ENCODE results near the gene ATF5. TPM values are rescaled to one million over a fixed set of nuclear protein-coding genes. Genes with fewer than 3 reads are reported as not detected.

The ATF5 gene
- total and polyA plus RNA-seq, 12 donors, result 6.4 to 33.8 (median 9.9) TPM

DNA sequence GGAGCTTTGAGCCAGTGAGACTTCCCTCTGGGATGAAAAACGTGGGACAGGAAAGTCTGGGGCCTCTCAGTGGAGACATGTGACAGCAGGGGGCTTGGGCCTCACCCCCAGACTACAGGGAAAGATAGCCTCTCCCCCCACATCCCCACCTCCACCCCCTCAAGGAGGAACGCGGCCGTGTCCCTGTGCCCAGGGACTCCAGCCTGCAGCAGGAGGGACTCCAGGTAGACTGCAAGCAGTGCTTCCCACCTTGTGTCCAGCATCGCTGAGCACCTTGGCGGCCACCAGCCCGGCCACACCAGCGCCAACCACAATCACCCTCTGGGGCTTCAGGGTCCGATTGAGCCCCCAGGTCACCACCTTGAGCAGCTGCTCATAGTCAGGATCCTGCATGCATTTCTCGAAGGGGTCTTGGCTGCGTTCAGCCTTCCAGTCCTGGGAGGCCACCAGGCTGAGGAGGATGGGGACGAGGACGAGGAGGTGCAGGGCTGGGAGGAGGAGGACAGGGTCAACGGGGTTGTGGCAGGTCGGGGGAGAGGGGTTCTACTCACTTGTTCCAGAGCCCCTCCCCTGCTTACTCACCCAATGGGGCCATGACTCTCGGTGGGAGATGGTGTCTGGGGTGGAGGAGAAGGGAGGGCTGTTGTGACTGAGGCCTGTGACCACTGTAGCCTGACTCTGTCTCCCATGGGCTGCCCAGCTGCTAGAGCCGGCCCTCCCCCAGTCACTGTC is 33.3 kb upstream of the ATF5 start:
- Histone ChIP-seq H3K4me1 (peaks cover 0 to 28% (median 10%) of the 10 kb centered on the region in 9 donors), H3K36me3 (no peaks in the 10 kb centered on the region), H3K27me3 (peaks cover 0 to 7% (median 0%) of the 10 kb centered on the region in 7 donors), H3K9me3 (no peaks in the 10 kb centered on the region), H3K27ac (peak overlapping the region in 1 of 10 donors; percentile 86), H3K4me3 (peak overlapping the region in 2 of 10 donors; percentile 1 to 36)
- DNase-seq (no peak), ATAC-seq (no peak)
- intact Hi-C loops (cut with DNase I), result no loop called here
- TF ChIP-seq, protein P1, sequence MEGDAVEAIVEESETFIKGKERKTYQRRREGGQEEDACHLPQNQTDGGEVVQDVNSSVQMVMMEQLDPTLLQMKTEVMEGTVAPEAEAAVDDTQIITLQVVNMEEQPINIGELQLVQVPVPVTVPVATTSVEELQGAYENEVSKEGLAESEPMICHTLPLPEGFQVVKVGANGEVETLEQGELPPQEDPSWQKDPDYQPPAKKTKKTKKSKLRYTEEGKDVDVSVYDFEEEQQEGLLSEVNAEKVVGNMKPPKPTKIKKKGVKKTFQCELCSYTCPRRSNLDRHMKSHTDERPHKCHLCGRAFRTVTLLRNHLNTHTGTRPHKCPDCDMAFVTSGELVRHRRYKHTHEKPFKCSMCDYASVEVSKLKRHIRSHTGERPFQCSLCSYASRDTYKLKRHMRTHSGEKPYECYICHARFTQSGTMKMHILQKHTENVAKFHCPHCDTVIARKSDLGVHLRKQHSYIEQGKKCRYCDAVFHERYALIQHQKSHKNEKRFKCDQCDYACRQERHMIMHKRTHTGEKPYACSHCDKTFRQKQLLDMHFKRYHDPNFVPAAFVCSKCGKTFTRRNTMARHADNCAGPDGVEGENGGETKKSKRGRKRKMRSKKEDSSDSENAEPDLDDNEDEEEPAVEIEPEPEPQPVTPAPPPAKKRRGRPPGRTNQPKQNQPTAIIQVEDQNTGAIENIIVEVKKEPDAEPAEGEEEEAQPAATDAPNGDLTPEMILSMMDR (IDR thresholded peaks at IDR 0.05), result no peak
- 71 to 74% methylated on average over 17 of the region's 17 CpGs for WGBS, 2 donors

DNA sequence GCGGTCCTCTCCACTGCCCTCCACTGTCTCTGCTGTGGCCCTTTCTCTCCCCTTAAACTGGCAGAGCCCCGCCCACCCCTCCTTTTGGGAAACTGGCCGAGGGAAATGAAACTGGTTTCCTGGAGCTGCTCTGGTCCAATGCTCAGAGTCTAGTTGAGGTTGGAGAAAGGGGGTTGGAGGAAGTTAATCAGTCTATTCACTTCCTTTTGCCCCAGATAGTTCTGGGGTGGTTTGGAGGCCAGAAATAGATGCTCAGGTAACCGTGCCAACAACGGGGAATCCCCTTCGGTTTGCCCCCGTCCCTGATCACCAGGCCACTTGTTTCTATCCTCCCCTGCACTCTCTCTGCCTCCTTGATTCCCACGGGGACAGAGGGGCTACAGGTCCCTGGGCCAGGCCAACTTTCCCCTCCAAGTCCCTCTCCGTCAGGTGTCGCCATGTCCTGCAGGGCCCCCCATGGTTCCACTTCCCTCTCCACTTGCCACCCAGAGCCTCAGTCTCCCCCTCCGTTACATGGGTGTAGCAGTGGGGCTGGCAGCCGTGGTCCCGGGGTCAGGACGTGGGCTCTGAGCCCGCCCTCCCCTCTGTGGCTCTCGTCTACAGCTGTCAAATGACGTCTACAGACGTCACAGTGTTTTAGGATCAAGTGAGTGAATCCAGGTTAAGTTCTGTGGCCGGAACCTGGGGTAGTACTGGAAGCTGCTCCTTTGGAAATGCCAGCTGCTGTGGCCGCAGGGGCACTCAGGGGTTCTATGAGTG is 32.0 kb upstream of the ATF5 start, which contains the start of gene IL4I1:
IL4I1 (minus strand) TSS at position 25 of the 759 bp plus-strand sequence. CDS start 727 bp downstream, outside the sequence.
- no peaks in the 10 kb centered on the region for H3K36me3 ChIP-seq
- WGBS, 2 donors, result 41 to 42% methylated on average over 19 to 20 of the region's 20 CpGs
- TF ChIP-seq, protein P1 (IDR thresholded peaks at IDR 0.05), result no peak
- intact Hi-C loops (cut with DNase I), result no loop called here
- H3K4me1 ChIP-seq, result peaks cover 0 to 28% (median 10%) of the 10 kb centered on the region in 9 donors
- H3K4me3 ChIP-seq, result peak within 1 kb of the TSS in 4 of 10 donors; percentile 1 to 36 (median 6)
- peaks cover 0 to 3% (median 0%) of the 10 kb centered on the region in 7 donors for H3K27me3 ChIP-seq
- ATAC-seq, result peak in 7 of 8 donors; percentile 20 to 60 (median 51)
- H3K9me3 ChIP-seq, result no peaks in the 10 kb centered on the region
- peak within 1 kb of the TSS in 7 of 10 donors; percentile 30 to 86 (median 56) for H3K27ac ChIP-seq
- DNase-seq, result no peak

DNA sequence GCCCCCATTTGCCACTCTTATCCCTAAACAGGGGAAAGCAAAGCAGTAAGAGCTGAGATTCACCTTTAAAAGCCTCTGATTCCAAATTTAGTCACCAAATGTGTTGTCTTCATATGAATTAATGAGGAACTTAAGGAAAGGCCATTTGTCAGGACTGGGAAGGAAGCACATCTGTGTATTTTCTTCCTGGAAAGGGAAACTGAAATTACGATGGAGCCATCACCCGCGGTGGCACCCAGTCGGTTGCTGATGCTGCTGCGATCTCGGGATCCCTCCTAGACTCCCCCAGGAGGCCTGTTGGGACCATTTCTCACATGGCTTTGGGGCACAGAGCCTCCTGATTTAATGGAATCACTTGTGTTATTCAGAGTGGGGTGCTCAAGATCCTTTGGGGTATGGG is 24.9 kb upstream of the ATF5 start:
- 47 to 58% methylated on average over 6 of the region's 6 CpGs for WGBS, 2 donors
- TF ChIP-seq, protein P1 (IDR thresholded peaks at IDR 0.05), result no peak
- Histone ChIP-seq H3K9me3 (no peaks in the 10 kb centered on the region), H3K27ac (peak overlapping the region in 1 of 10 donors; percentile 64), H3K36me3 (peaks cover 0 to 34% (median 12%) of the 10 kb centered on the region in 9 donors), H3K4me3 (no peak overlapping the region), H3K4me1 (peaks cover 0 to 10% (median 0%) of the 10 kb centered on the region in 9 donors), H3K27me3 (no peaks in the 10 kb centered on the region)
- DNase-seq (no peak), ATAC-seq (no peak)
- intact Hi-C loops (cut with DNase I), result no loop called here

DNA sequence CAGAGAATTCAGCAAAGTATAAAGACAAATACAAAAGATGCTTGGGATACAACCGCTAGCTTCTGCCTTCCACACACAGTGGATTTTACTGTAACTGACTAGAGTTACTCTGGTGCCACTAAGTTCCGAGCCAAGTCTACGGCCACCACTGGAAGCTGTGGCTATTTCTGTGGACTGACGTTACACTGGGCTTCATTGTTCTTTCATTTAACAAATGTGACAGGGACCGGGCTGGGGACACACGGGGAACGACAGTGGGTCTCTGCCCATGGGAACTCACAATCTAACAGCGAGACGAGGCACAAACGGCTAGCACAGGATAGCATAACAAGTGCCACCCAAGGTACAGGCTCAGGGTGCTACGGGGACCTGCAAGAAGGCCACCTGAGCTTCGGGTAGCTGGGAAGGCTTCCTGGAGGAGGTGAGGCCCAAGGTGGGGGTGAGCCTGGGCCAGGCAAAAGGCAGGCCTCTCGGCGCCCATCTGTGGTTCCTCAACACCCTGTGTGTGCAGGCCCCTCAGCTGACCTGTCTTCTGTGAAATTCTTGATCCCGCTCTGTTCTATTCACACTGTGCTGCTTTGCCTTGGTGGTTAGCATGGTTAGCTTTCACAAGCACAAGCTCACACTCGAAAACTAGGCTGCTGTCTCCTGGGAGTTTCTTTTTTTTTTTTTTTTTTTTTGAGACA is 22.0 kb upstream of the ATF5 start:
- intact Hi-C loops (cut with DNase I), result no loop called here
- no peak overlapping the region for H3K4me3 ChIP-seq
- no peak overlapping the region for H3K27ac ChIP-seq
- peaks cover 0 to 51% (median 12%) of the 10 kb centered on the region in 9 donors for H3K36me3 ChIP-seq
- no peaks in the 10 kb centered on the region for H3K9me3 ChIP-seq
- TF ChIP-seq, protein P1 (IDR thresholded peaks at IDR 0.05), result no peak
- peaks cover 0 to 29% (median 8%) of the 10 kb centered on the region in 9 donors for H3K4me1 ChIP-seq
- WGBS, 2 donors, result 86 to 91% methylated on average over 16 of the region's 16 CpGs
- no peak for ATAC-seq
- H3K27me3 ChIP-seq, result no peaks in the 10 kb centered on the region
- DNase-seq, result no peak

Data from heart right ventricle (tissue), 16 donors.